IMR-90 (cell line): ENCODE measurements around the gene CCNQ. TPM values are rescaled to one million over a fixed set of nuclear protein-coding genes. Genes with fewer than 3 reads are reported as not detected.

Source experiments
- ATAC-seq: fragments of 200-7000 bp; cut with Tn5 transposase; 2 replicates; pipeline ENCODE4 v1.9.1; 2020; ENCODE audit warnings: low read depth, mild to moderate bottlenecking, moderate library complexity
- BruUV-seq: library from RNA; stranded (reverse); fragments of 400-500 nt; replicated peaks from 2 replicates; lab custom pipeline; 2021; lab: Mats Ljungman, UMichigan
- CTCF ChIA-PET: fragments of 300-600 bp; formaldehyde crosslinking; extraction: SDS; loops from one replicate; lab custom pipeline; 2021; ENCODE audit warnings: antibody characterized with exemption; lab: Yijun Ruan, JAX
- POLR2A ChIA-PET: fragments of 300-600 bp; sonication (Branson Sonifier 250); formaldehyde crosslinking; loops from one replicate; lab custom pipeline; 2022; ENCODE audit warnings: antibody characterized with exemption; ENCODE audit not compliant: unreplicated experiment; lab: Charles Lee
- DNase-seq: peaks from one replicate; pipeline ENCODE4 v3.0.0; 2013
- H2AFZ ChIP-seq: replicated peaks from 2 replicates; pipeline ENCODE3; 2013; ENCODE audit warnings: low read length, mild to moderate bottlenecking; ENCODE audit not compliant: poor library complexity
- H2AK5ac ChIP-seq: 2 replicates; pipeline ENCODE4 v1.6.1; 2013; ENCODE audit warnings: low read depth, low read length, inconsistent platforms
- H2AK9ac ChIP-seq: replicated peaks from 2 replicates; pipeline ENCODE3; 2013; ENCODE audit warnings: mild to moderate bottlenecking, low read depth, low read length, moderate library complexity; ENCODE audit not compliant: poor library complexity
- H2BK120ac ChIP-seq: 2 replicates; pipeline ENCODE4 v1.6.1; 2013; ENCODE audit warnings: low read depth, low read length, inconsistent platforms
- H2BK15ac ChIP-seq: 3 replicates; pipeline ENCODE4 v1.6.1; 2013; ENCODE audit warnings: low read depth, low read length, inconsistent platforms
- H2BK20ac ChIP-seq: 2 replicates; pipeline ENCODE4 v1.6.1; 2013; ENCODE audit warnings: low read depth, mild to moderate bottlenecking, inconsistent platforms, low read length, moderate library complexity
- H2BK5ac ChIP-seq: 2 replicates; pipeline ENCODE4 v1.6.1; 2013; ENCODE audit warnings: mild to moderate bottlenecking, low read depth, low read length, inconsistent platforms; ENCODE audit not compliant: poor library complexity, severe bottlenecking
- H3K14ac ChIP-seq: replicated peaks from 2 replicates; pipeline ENCODE4 v1.6.1; 2013; ENCODE audit warnings: low read depth, low read length, inconsistent platforms
- H3K18ac ChIP-seq: 2 replicates; pipeline ENCODE4 v1.6.1; 2013; ENCODE audit warnings: low read depth, low read length, control low read depth
- H3K23ac ChIP-seq: 2 replicates; pipeline ENCODE4 v1.6.1; 2013; ENCODE audit warnings: low read depth, low read length, inconsistent platforms
- H3K27ac ChIP-seq: 2 replicates; pipeline ENCODE4 v1.5.1; 2013; ENCODE audit warnings: mild to moderate bottlenecking, control low read depth, low read length; ENCODE audit not compliant: insufficient read depth
- H3K27me3 ChIP-seq: 2 replicates; pipeline ENCODE4 v1.6.1; 2013; ENCODE audit warnings: low read length; ENCODE audit not compliant: control insufficient read depth, insufficient read depth
- H3K36me3 ChIP-seq: 2 replicates; pipeline ENCODE4 v1.6.1; 2013; ENCODE audit warnings: low read length, mixed read lengths; ENCODE audit not compliant: control insufficient read depth, insufficient read depth
- H3K4ac ChIP-seq: 2 replicates; pipeline ENCODE4 v1.6.1; 2013; ENCODE audit warnings: low read depth, low read length, inconsistent platforms
- H3K4me1 ChIP-seq: 2 replicates; pipeline ENCODE4 v1.6.1; 2013; ENCODE audit warnings: low read length, mixed read lengths; ENCODE audit not compliant: control insufficient read depth, insufficient read depth
- H3K4me2 ChIP-seq: 2 replicates; pipeline ENCODE4 v1.6.1; 2013; ENCODE audit warnings: low read depth, mild to moderate bottlenecking, control low read depth, low read length, moderate library complexity
- H3K4me3 ChIP-seq: 2 replicates; pipeline ENCODE4 v1.5.1; 2013; ENCODE audit warnings: low read depth, mild to moderate bottlenecking, control low read depth, low read length, moderate library complexity; ENCODE audit not compliant: insufficient read depth
- H3K56ac ChIP-seq: 2 replicates; pipeline ENCODE4 v1.6.1; 2013; ENCODE audit warnings: low read length, inconsistent platforms; ENCODE audit not compliant: insufficient read depth; ENCODE audit errors: extremely low read depth
- H3K79me1 ChIP-seq, 2 experiments: 2 replicates each; pipeline ENCODE4 v1.6.1; 2013; ENCODE audit warnings: low read length in 2 of 2, inconsistent platforms in 1 of 2, low read depth in 1 of 2
- H3K9ac ChIP-seq: 2 replicates; pipeline ENCODE4 v1.6.1; 2013; ENCODE audit warnings: low read depth, low read length, control low read depth
- H3K9me1 ChIP-seq: 2 replicates; pipeline ENCODE4 v1.6.1; 2013; ENCODE audit warnings: low read length, inconsistent platforms; ENCODE audit not compliant: insufficient read depth
- H3K9me3 ChIP-seq: 2 replicates; pipeline ENCODE4 v1.6.1; 2013; ENCODE audit warnings: low read length; ENCODE audit not compliant: control insufficient read depth, insufficient read depth
- H4K20me1 ChIP-seq: 2 replicates; pipeline ENCODE4 v1.6.1; 2013; ENCODE audit warnings: low read length, inconsistent platforms; ENCODE audit not compliant: insufficient read depth
- H4K5ac ChIP-seq: 2 replicates; pipeline ENCODE4 v1.6.1; 2013; ENCODE audit warnings: mild to moderate bottlenecking, low read depth, low read length, control low read depth
- H4K8ac ChIP-seq, 2 experiments: 2 replicates each; pipeline ENCODE4 v1.6.1; 2013; ENCODE audit warnings: low read depth in 2 of 2, low read length in 2 of 2, control low read depth in 1 of 2, inconsistent platforms in 1 of 2
- H4K91ac ChIP-seq: 2 replicates; pipeline ENCODE4 v1.6.1; 2013; ENCODE audit warnings: low read depth, low read length, inconsistent platforms; ENCODE audit not compliant: insufficient read depth
- BHLHE40 ChIP-seq: fragments of 150-350 bp; IDR thresholded peaks from 2 replicates; pipeline ENCODE4 v1.6.1; 2016; ENCODE audit warnings: mild to moderate bottlenecking, low read depth, low read length
- CEBPB ChIP-seq: IDR thresholded peaks from 2 replicates; pipeline ENCODE4 v1.6.1; 2012; ENCODE audit warnings: low read depth, low read length, improper control_type of control experiment
- CHD1 ChIP-seq: IDR thresholded peaks from 2 replicates; pipeline ENCODE4 v1.6.1; 2012; ENCODE audit warnings: low read depth, low read length, improper control_type of control experiment
- CTCF ChIP-seq: conservative IDR thresholded peaks from 2 replicates; pipeline ENCODE4 v1.5.1; 2012; ENCODE audit warnings: mild to moderate bottlenecking, low read depth, low read length, improper control_type of control experiment
- FOS ChIP-seq: fragments of 150-350 bp; IDR thresholded peaks from 2 replicates; pipeline ENCODE4 v1.6.1; 2016; ENCODE audit warnings: low read depth, low read length
- MAFK ChIP-seq: IDR thresholded peaks from 2 replicates; pipeline ENCODE4 v1.6.1; 2012; ENCODE audit warnings: low read depth, low read length, improper control_type of control experiment
- MAZ ChIP-seq: IDR thresholded peaks from 2 replicates; pipeline ENCODE4 v1.6.1; 2012; ENCODE audit warnings: low read depth, mild to moderate bottlenecking, low read length, improper control_type of control experiment, moderate library complexity, borderline replicate concordance
- MXI1 ChIP-seq: IDR thresholded peaks from 2 replicates; pipeline ENCODE4 v1.6.1; 2012; ENCODE audit warnings: low read depth, mild to moderate bottlenecking, low read length, moderate library complexity, borderline replicate concordance
- NFE2L2 ChIP-seq: fragments of 150-350 bp; IDR thresholded peaks from 2 replicates; pipeline ENCODE4 v1.6.1; 2016; ENCODE audit warnings: low read depth, mild to moderate bottlenecking, low read length
- POLR2A ChIP-seq: IDR thresholded peaks from 2 replicates; pipeline ENCODE4 v1.6.1; 2012; ENCODE audit warnings: mild to moderate bottlenecking, low read depth, low read length
- RAD21 ChIP-seq: IDR thresholded peaks from 2 replicates; pipeline ENCODE4 v1.6.1; 2012; ENCODE audit warnings: low read length, improper control_type of control experiment
- RCOR1 ChIP-seq: IDR thresholded peaks from 2 replicates; pipeline ENCODE4 v1.6.1; 2012; ENCODE audit warnings: mild to moderate bottlenecking, low read length, improper control_type of control experiment; ENCODE audit not compliant: insufficient replicate concordance
- RFX5 ChIP-seq: IDR thresholded peaks from 2 replicates; pipeline ENCODE4 v1.8.0; 2012; ENCODE audit warnings: low read depth, mild to moderate bottlenecking, low read length, moderate library complexity
- SMC3 ChIP-seq: fragments of 150-350 bp; IDR thresholded peaks from 2 replicates; pipeline ENCODE4 v1.6.1; 2016; ENCODE audit warnings: low read depth, mild to moderate bottlenecking, antibody characterized with exemption, low read length, moderate library complexity
- USF2 ChIP-seq: fragments of 150-350 bp; IDR thresholded peaks from 2 replicates; pipeline ENCODE4 v1.6.1; 2017; ENCODE audit warnings: mild to moderate bottlenecking, antibody characterized with exemption, low read length, low read depth
- WGBS, 2 experiments: methylation state at CpG; one replicate each; pipeline versions ENCODE4 v1.1.5 to v1.1.7; 2013; ENCODE audit warnings: missing lambda C conversion rate in 2 of 2; ENCODE audit not compliant: insufficient read length in 1 of 2; ENCODE audit errors: extremely low coverage in 2 of 2; 5-methylcytosine and 5-hydroxymethylcytosine counted together
- dilution Hi-C: fragments of 300-500 bp; cut with HindIII; formaldehyde crosslinking; loops from one replicate; pipeline ENCODE4 v1.14.3; 2018; ENCODE audit warnings: low sequenced_read_pairs; ENCODE audit not compliant: unreplicated experiment
- in situ Hi-C: fragments of 300-500 bp; cut with MboI; formaldehyde crosslinking; loops from 3 replicates; pipeline ENCODE4 v1.14.3; 2019; ENCODE audit warnings: low sequenced_read_pairs, inconsistent platforms, mixed read lengths
- intact Hi-C: fragments of 100-400 bp; cut with micrococcal nuclease; formaldehyde crosslinking; loops from 2 replicates; pipeline ENCODE4 v1.10.0; 2022
- polyA plus RNA-seq, 3 experiments: library from polyadenylated mRNA; depleted of rRNA; stranded (reverse); fragments of >200 nt; gene quantifications; 2 replicates each; pipeline ENCODE4 v1.2.3, GENCODE V29; 2012; ENCODE audit warnings: low replicate concordance in 1 of 3
- total RNA-seq: library from RNA; depleted of rRNA; stranded (reverse); fragments of >200 nt; gene quantifications from 2 replicates; pipeline ENCODE4 v1.2.3, GENCODE V29; 2012
- TF ChIP-seq, protein P1 (sequence below): fragments of 150-350 bp; IDR thresholded peaks from 2 replicates; pipeline ENCODE4 v1.6.1; 2016; ENCODE audit warnings: low read depth, mild to moderate bottlenecking, low read length, moderate library complexity, borderline replicate concordance

The CCNQ gene
- total and polyA plus RNA-seq, 2 of the 4 experiments (the other 2 are of a cell fraction): 27.6 to 35.2 TPM

DNA sequence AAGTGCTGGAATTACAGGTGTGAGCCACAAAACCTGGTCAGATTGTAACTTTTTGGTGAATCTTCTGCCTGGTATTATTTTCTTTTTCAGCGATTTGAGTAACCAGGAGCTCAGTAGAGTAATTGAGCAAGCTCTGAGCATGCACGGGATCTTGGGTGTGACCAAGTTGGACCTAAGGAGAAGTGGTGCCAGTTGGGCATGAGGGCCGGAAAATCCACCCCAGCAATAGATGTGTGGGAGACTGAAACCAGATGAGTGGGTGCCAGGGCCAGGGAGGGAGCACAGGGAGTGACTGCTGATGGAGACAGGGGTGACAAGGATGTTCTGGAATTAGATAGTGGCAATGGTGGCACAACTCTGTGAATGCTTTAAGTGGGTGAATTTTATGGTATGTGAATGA is 3.7 kb upstream of the CCNQ start:
- Histone ChIP-seq H2BK120ac (no peak overlapping the region), H3K4ac (no peak overlapping the region), H3K9ac (no peak overlapping the region), H4K5ac (no peak overlapping the region), H3K14ac (no peak overlapping the region), H2BK15ac (no peak overlapping the region), H4K20me1 (peaks cover 8% of the 10 kb centered on the region; the same call in 1 of the 2 replicates), H3K56ac (no peak overlapping the region), H3K27ac (no peak overlapping the region), H3K23ac (no peak overlapping the region), H2AFZ (no peak overlapping the region), H3K9me1 (no peaks in the 10 kb centered on the region), H3K18ac (no peak overlapping the region), H3K9me3 (no peaks in the 10 kb centered on the region; the same call in 1 of the 2 replicates), H3K79me1 (peaks cover 6 to 8% of the 10 kb centered on the region in 2 experiments; a peak in 2 of 4 replicates), H3K27me3 (no peaks in the 10 kb centered on the region; the same call in 1 of the 2 replicates), H3K36me3 (no peaks in the 10 kb centered on the region), H2AK5ac (no peak overlapping the region), H2BK20ac (no peak overlapping the region), H3K4me3 (no peak overlapping the region), H2AK9ac (no peak overlapping the region), H3K4me2 (no peak overlapping the region), H2BK5ac (no peak overlapping the region), H4K8ac (no peak overlapping the region), H3K4me1 (0 out of 2 replicates have a peak, but pooled peaks cover 3% of the 10 kb centered on the region), H4K91ac (no peak overlapping the region)
- 80% methylated on average over 1 of the region's 3 CpGs; no CpG with 5 or more reads in 1 of the 2 experiments for WGBS, 2 experiments
- POLR2A ChIA-PET: no interaction called here
- dilution Hi-C loops (no loop called here), intact Hi-C loops (no loop called here), in situ Hi-C loops (no loop called here)
- TF ChIP-seq MAFK: no peak
- TF ChIP-seq POLR2A: no peak
- no peak for TF ChIP-seq BHLHE40
- TF ChIP-seq CEBPB: no peak
- no peak for TF ChIP-seq RCOR1
- TF ChIP-seq NFE2L2: no peak
- TF ChIP-seq CHD1: no peak
- no peak for TF ChIP-seq CTCF
- no peak for TF ChIP-seq RFX5
- TF ChIP-seq MAZ: no peak
- no peak for TF ChIP-seq USF2
- TF ChIP-seq FOS: no peak
- TF ChIP-seq SMC3: no peak
- TF ChIP-seq, protein P1, sequence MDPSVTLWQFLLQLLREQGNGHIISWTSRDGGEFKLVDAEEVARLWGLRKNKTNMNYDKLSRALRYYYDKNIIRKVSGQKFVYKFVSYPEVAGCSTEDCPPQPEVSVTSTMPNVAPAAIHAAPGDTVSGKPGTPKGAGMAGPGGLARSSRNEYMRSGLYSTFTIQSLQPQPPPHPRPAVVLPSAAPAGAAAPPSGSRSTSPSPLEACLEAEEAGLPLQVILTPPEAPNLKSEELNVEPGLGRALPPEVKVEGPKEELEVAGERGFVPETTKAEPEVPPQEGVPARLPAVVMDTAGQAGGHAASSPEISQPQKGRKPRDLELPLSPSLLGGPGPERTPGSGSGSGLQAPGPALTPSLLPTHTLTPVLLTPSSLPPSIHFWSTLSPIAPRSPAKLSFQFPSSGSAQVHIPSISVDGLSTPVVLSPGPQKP: no peak
- TF ChIP-seq RAD21: no peak
- no peak for TF ChIP-seq MXI1
- ATAC-seq: no peak
- no peak for DNase-seq
- no TSS peak for BruUV-seq
- CTCF ChIA-PET: no interaction called here
